Colonic mucosa (tissue), 4 donors: ENCODE data around the gene SUSD5. TPM values are rescaled to one million over a fixed set of nuclear protein-coding genes. Genes with fewer than 3 reads are reported as not detected.
"Not testable (repeated sequence)": the region's sequence is repeated elsewhere in the genome, so short reads cannot be mapped to it uniquely, and the experiment has no call there.

Experiments used
- DNase-seq: peaks from one replicate; pipeline ENCODE4 v3.0.0-alpha.2; 2020
- H3K27ac ChIP-seq: fragments of 200-600 bp; one replicate; pipeline ENCODE4 v1.8.0; 2021
- H3K27me3 ChIP-seq: fragments of 200-600 bp; one replicate; pipeline ENCODE4 v1.8.0; 2021
- H3K36me3 ChIP-seq: fragments of 200-600 bp; one replicate; pipeline ENCODE4 v1.8.0; 2021
- H3K4me1 ChIP-seq: fragments of 200-600 bp; one replicate; pipeline ENCODE4 v1.8.0; 2021; ENCODE audit warnings: mild to moderate bottlenecking
- H3K4me3 ChIP-seq: fragments of 200-600 bp; one replicate; pipeline ENCODE4 v1.8.0; 2021
- H3K9ac ChIP-seq, 2 donors: one replicate each; pipeline ENCODE4 v1.7.0; 2013; ENCODE audit warnings: control low read depth in 2 of 2, low read depth in 2 of 2, low read length in 2 of 2
- H3K9me3 ChIP-seq: fragments of 200-600 bp; one replicate; pipeline ENCODE4 v1.8.0; 2021
- intact Hi-C: fragments of 100-400 bp; cut with DNase I; formaldehyde crosslinking; loops from one replicate; pipeline ENCODE4 v1.14.1; 2022
- total RNA-seq, 2 donors: library from RNA; stranded (reverse); fragmentation: NEBNext Ultra II Directional in 1 of 2; extraction: Animal tissue kit (Norgen Biotek cat#: 25700) in 1 of 2; gene quantifications; one replicate each; pipeline ENCODE4 v1.2.1, GENCODE V29; 2021
- TF ChIP-seq, protein P1 (sequence below): fragments of 200-600 bp; IDR thresholded peaks from one replicate; pipeline ENCODE4 v1.8.0; 2022; ENCODE audit warnings: antibody characterized with exemption, mild to moderate bottlenecking
- donor health status: healthy.
- donor health status: DM: no; HTN: no; CAD: no.
- donor health status: DM: no; HTN: no; CAD: no.

SUSD5 gene
- total RNA-seq, 2 donors from 2014 or later: 0.17 to 0.35 TPM

DNA sequence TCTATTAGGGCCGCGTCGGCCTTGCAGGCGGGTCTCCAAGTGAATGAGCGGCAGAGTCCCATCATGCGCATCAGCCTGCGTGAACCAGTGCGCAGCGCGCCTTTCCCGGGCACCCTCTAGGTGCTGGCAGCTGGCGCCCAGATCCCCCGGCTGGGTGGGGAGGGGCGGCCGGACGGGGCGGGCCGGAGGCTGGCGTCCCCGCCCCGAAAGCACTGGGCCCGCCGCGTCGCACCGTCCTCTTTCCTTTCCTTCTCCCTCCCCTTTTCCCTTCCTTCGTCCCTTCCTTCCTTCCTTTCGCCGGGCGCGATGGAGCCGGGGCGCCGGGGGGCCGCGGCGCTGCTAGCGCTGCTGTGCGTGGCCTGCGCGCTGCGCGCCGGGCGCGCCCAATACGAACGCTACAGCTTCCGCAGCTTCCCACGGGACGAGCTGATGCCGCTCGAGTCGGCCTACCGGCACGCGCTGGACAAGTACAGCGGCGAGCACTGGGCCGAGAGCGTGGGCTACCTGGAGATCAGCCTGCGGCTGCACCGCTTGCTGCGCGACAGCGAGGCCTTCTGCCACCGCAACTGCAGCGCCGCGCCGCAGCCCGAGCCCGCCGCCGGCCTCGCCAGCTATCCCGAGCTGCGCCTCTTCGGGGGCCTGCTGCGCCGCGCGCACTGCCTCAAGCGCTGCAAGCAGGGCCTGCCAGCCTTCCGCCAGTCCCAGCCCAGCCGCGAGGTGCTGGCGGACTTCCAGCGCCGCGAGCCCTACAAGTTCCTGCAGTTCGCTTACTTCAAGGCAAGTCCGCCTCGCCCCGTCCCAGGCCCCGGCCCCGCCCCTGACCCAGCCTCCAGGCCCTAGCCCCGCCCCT lies 104.6 kb downstream of the SUSD5 start, which contains the start of gene CRTAP:
TSS of gene CRTAP (plus strand) at position 243 of the 850 bp plus-strand sequence. CDS start at position 307, 64 bp downstream.
- DNase-seq: peak; percentile 97
- TF ChIP-seq, protein P1, sequence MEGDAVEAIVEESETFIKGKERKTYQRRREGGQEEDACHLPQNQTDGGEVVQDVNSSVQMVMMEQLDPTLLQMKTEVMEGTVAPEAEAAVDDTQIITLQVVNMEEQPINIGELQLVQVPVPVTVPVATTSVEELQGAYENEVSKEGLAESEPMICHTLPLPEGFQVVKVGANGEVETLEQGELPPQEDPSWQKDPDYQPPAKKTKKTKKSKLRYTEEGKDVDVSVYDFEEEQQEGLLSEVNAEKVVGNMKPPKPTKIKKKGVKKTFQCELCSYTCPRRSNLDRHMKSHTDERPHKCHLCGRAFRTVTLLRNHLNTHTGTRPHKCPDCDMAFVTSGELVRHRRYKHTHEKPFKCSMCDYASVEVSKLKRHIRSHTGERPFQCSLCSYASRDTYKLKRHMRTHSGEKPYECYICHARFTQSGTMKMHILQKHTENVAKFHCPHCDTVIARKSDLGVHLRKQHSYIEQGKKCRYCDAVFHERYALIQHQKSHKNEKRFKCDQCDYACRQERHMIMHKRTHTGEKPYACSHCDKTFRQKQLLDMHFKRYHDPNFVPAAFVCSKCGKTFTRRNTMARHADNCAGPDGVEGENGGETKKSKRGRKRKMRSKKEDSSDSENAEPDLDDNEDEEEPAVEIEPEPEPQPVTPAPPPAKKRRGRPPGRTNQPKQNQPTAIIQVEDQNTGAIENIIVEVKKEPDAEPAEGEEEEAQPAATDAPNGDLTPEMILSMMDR: no peak

DNA sequence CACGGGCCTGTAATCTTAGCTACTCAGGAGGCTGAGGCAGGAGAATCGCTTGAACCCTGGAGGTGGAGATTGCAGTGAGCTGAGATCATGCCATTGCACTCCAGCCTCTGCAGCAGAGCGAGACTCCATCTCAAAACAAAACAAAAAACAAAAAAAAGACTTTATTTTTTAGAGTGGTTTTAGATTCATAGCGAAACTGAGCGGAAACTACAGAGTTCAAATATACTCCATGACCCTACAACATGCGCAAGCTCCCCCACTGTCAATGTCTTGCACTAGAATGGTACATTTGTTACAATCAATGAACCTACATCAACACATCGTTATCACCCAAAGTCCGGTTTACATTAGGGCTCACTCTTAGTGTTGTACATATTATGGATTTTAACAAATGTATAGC lies 107.0 kb downstream of the SUSD5 start:
- intact Hi-C loops: no loop called here
- no peaks in the 10 kb centered on the region for H3K36me3 ChIP-seq
- no peaks in the 10 kb centered on the region for H3K27me3 ChIP-seq
- no peak overlapping the region for H3K27ac ChIP-seq
- TF ChIP-seq, protein P1: no peak
- no peak for DNase-seq
- H3K4me3 ChIP-seq: no peak overlapping the region
- no peaks in the 10 kb centered on the region for H3K4me1 ChIP-seq
- H3K9ac ChIP-seq: no peak overlapping the region
- no peaks in the 10 kb centered on the region for H3K9me3 ChIP-seq

More for the DNA sequence above, 104.6 kb downstream of the SUSD5 start, which contains the start of gene CRTAP:
- H3K4me3 ChIP-seq: peak within 1 kb of the TSS; percentile 67
- H3K27ac ChIP-seq: peak within 1 kb of the TSS; percentile 94
- H3K4me1 ChIP-seq: no peaks in the 10 kb centered on the region
- H3K27me3 ChIP-seq: no peaks in the 10 kb centered on the region
- intact Hi-C loops: no loop called here
- H3K36me3 ChIP-seq: no peaks in the 10 kb centered on the region
- H3K9me3 ChIP-seq: no peaks in the 10 kb centered on the region
- H3K9ac ChIP-seq: peak within 1 kb of the TSS; percentile 88 to 89

- H3K27me3 ChIP-seq, H3K9ac ChIP-seq, H3K9me3 ChIP-seq, H3K27ac ChIP-seq, DNase-seq, H3K36me3 ChIP-seq, H3K4me1 ChIP-seq, H3K4me3 ChIP-seq, intact Hi-C loops: not testable (repeated sequence)
These were observed 111.8 kb downstream of the SUSD5 start for GRCh38 chr3:33106854-33107253.

DNA sequence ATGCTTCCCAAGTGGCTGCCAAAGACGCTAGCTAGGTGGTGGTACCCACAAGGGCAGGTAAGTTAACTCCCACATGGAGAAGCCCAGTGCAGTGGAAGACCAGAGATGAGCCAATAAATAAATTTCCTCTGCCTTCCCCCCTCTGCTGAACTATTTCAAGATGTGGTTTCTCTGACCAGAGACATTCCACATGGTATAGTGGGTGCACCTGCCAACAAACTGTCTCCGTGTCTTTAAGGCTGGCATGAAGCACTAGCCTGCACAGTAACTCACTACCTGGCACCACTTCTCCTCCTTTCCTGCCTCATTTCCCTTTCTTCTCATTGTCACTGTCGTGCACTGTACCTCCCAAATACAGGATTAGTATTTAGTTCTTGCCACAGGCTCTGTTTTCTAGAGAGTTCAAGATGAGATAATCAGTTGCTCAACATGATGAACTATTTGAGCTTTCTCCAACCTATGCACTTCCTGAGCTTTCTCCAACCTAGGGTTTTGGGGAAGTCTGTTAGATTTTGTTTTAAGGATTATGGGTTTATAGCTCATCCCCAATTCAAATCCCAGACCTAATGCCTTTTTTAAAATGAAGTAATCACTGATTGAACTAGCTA lies 113.2 kb downstream of the SUSD5 start:
- Histone ChIP-seq H3K27ac (no peak overlapping the region), H3K36me3 (no peaks in the 10 kb centered on the region), H3K9me3 (no peaks in the 10 kb centered on the region), H3K4me3 (no peak overlapping the region), H3K9ac (no peak overlapping the region), H3K4me1 (no peaks in the 10 kb centered on the region), H3K27me3 (no peaks in the 10 kb centered on the region)
- intact Hi-C loops: no loop called here
- TF ChIP-seq, protein P1: no peak
- DNase-seq: no peak

GRCh38 chr3:33104803-33105202 lies 113.8 kb downstream of the SUSD5 start:
- DNase-seq: no peak

More at GRCh38 chr3:33104803-33105202, 113.8 kb downstream of the SUSD5 start:
- Histone ChIP-seq H3K27ac (no peak overlapping the region), H3K4me3 (no peak overlapping the region), H3K9ac (no peak overlapping the region), H3K36me3 (no peaks in the 10 kb centered on the region), H3K4me1 (no peaks in the 10 kb centered on the region), H3K27me3 (no peaks in the 10 kb centered on the region), H3K9me3 (no peaks in the 10 kb centered on the region)
- intact Hi-C loops: no loop called here
- TF ChIP-seq, protein P1: no peak
